GM12892 (cell line): ENCODE measurements around the gene RPS27L.

Experiments
- POLR2A ChIP-seq: IDR thresholded peaks from 2 replicates; pipeline ENCODE4 v1.6.1; 2011; ENCODE audit warnings: low read depth, low read length, control low read depth
- TAF1 ChIP-seq: IDR thresholded peaks from 2 replicates; pipeline ENCODE4 v1.6.1; 2011; ENCODE audit warnings: low read depth, mild to moderate bottlenecking, control low read depth, low read length, borderline replicate concordance

- TF ChIP-seq POLR2A (no peak), TAF1 (no peak)
These were observed 32.8 kb downstream of the RPS27L start for GRCh38 chr15:63124506-63124905.
